ENCODE data around the gene FXYD3. TPM values are rescaled to one million over a fixed set of nuclear protein-coding genes. Genes with fewer than 3 reads are reported as not detected.

FXYD3 gene
- total and polyA plus RNA-seq, 4 donors: 130 to 467 (median 160) TPM

- no peak for DNase-seq
- no peaks in the 10 kb centered on the region for H3K36me3 ChIP-seq (ENCODE audit: control insufficient read depth in 4 of 4, insufficient read depth in 4 of 4, low read length in 4 of 4)
- peaks cover 0 to 2% (median 0%) of the 10 kb centered on the region in 5 donors for H3K4me1 ChIP-seq (ENCODE audit: control insufficient read depth in 5 of 5, insufficient read depth in 5 of 5, low read length in 5 of 5)
- peaks cover 0 to 5% (median 0%) of the 10 kb centered on the region in 4 donors for H3K9me3 ChIP-seq (ENCODE audit: control insufficient read depth in 4 of 4, insufficient read depth in 3 of 4, low read length in 3 of 4)
- H3K27ac ChIP-seq (ENCODE audit: low read depth in 1 of 2, low read length in 1 of 2): no peak overlapping the region
- H3K27me3 ChIP-seq (ENCODE audit: control insufficient read depth in 3 of 3, insufficient read depth in 3 of 3, low read length in 2 of 3): no peaks in the 10 kb centered on the region
- no peak for ATAC-seq (ENCODE audit: insufficient read depth, low FRiP score)
- no peak overlapping the region for H3K4me3 ChIP-seq
- no peak overlapping the region for H3K9ac ChIP-seq (ENCODE audit: insufficient read depth in 1 of 2, low read length in 2 of 2)
- WGBS, 2 donors: 83 to 86% methylated on average over 9 to 10 of the region's 10 CpGs
- TF ChIP-seq, protein P1, sequence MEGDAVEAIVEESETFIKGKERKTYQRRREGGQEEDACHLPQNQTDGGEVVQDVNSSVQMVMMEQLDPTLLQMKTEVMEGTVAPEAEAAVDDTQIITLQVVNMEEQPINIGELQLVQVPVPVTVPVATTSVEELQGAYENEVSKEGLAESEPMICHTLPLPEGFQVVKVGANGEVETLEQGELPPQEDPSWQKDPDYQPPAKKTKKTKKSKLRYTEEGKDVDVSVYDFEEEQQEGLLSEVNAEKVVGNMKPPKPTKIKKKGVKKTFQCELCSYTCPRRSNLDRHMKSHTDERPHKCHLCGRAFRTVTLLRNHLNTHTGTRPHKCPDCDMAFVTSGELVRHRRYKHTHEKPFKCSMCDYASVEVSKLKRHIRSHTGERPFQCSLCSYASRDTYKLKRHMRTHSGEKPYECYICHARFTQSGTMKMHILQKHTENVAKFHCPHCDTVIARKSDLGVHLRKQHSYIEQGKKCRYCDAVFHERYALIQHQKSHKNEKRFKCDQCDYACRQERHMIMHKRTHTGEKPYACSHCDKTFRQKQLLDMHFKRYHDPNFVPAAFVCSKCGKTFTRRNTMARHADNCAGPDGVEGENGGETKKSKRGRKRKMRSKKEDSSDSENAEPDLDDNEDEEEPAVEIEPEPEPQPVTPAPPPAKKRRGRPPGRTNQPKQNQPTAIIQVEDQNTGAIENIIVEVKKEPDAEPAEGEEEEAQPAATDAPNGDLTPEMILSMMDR (IDR thresholded peaks at IDR 0.05; ENCODE audit: control extremely low read depth, extremely low read depth): no peak
These were observed 42.1 kb upstream of the FXYD3 start for GRCh38 chr19:35073516-35073915.

GRCh38 chr19:35073941-35074340, 41.7 kb upstream of the FXYD3 start:
- no peaks in the 10 kb centered on the region for H3K27me3 ChIP-seq (ENCODE audit: control insufficient read depth in 3 of 3, insufficient read depth in 3 of 3, low read length in 2 of 3)
- no peak overlapping the region for H3K27ac ChIP-seq (ENCODE audit: low read depth in 1 of 2, low read length in 1 of 2)
- 66 to 82% methylated on average over 8 of the region's 8 CpGs for WGBS, 2 donors
- H3K9ac ChIP-seq (ENCODE audit: insufficient read depth in 1 of 2, low read length in 2 of 2): no peak overlapping the region
- DNase-seq: no peak
- no peak overlapping the region for H3K4me3 ChIP-seq
- TF ChIP-seq, protein P1 (IDR thresholded peaks at IDR 0.05; ENCODE audit: control extremely low read depth, extremely low read depth): no peak
- peaks cover 0 to 5% (median 0%) of the 10 kb centered on the region in 4 donors for H3K9me3 ChIP-seq (ENCODE audit: control insufficient read depth in 4 of 4, insufficient read depth in 3 of 4, low read length in 3 of 4)
- H3K36me3 ChIP-seq (ENCODE audit: control insufficient read depth in 4 of 4, insufficient read depth in 4 of 4, low read length in 4 of 4): no peaks in the 10 kb centered on the region
- no peaks in the 10 kb centered on the region for H3K4me1 ChIP-seq (ENCODE audit: control insufficient read depth in 5 of 5, insufficient read depth in 5 of 5, low read length in 5 of 5)
- no peak for ATAC-seq (ENCODE audit: insufficient read depth, low FRiP score)

- Histone ChIP-seq H3K4me3 (no peak overlapping the region), H3K9me3 (ENCODE audit: control insufficient read depth in 4 of 4, insufficient read depth in 3 of 4, low read length in 3 of 4) (peaks cover 0 to 5% (median 0%) of the 10 kb centered on the region in 4 donors), H3K27me3 (ENCODE audit: control insufficient read depth in 3 of 3, insufficient read depth in 3 of 3, low read length in 2 of 3) (no peaks in the 10 kb centered on the region), H3K27ac (ENCODE audit: low read depth in 1 of 2, low read length in 1 of 2) (no peak overlapping the region), H3K9ac (ENCODE audit: insufficient read depth in 1 of 2, low read length in 2 of 2) (no peak overlapping the region), H3K4me1 (ENCODE audit: control insufficient read depth in 5 of 5, insufficient read depth in 5 of 5, low read length in 5 of 5) (no peaks in the 10 kb centered on the region), H3K36me3 (ENCODE audit: control insufficient read depth in 4 of 4, insufficient read depth in 4 of 4, low read length in 4 of 4) (no peaks in the 10 kb centered on the region)
- TF ChIP-seq, protein P1 (IDR thresholded peaks at IDR 0.05; ENCODE audit: control extremely low read depth, extremely low read depth): no peak
- no peak for DNase-seq
- WGBS, 2 donors: 92 to 95% methylated on average over 20 to 21 of the region's 21 CpGs
- ATAC-seq (ENCODE audit: insufficient read depth, low FRiP score): no peak
These were observed 41.0 kb upstream of the FXYD3 start for GRCh38 chr19:35074426-35075201.
